MM.1S (cell line): Measurements from ENCODE around the gene CCL19.

Experiments
- DNase-seq: peaks from one replicate; pipeline ENCODE4 v3.0.0-alpha.2; 2015
- H2AFZ ChIP-seq: fragments of 300-600 bp; sonication (generic); 2 replicates; pipeline ENCODE4 v1.6.0; 2016; ENCODE audit warnings: antibody characterized with exemption, low read length
- H3F3A ChIP-seq: fragments of 300-600 bp; sonication (generic); 2 replicates; pipeline ENCODE4 v1.6.1; 2016; ENCODE audit warnings: mild to moderate bottlenecking, antibody characterized with exemption, low read length, moderate library complexity, mixed read lengths; ENCODE audit not compliant: insufficient read depth
- H3K27ac ChIP-seq: fragments of 300-600 bp; sonication (generic); 2 replicates; pipeline ENCODE4 v1.5.1; 2016; ENCODE audit warnings: mild to moderate bottlenecking, low read length
- H3K27me3 ChIP-seq: fragments of 300-600 bp; sonication (generic); replicated peaks from 2 replicates; pipeline ENCODE4 v1.6.0; 2016; ENCODE audit warnings: low read length; ENCODE audit not compliant: insufficient read depth
- H3K36me3 ChIP-seq: fragments of 300-600 bp; sonication (generic); replicated peaks from 2 replicates; pipeline ENCODE4 v1.6.1; 2016; ENCODE audit warnings: mild to moderate bottlenecking, low read length, mixed read lengths; ENCODE audit not compliant: insufficient read depth
- H3K4me1 ChIP-seq: fragments of 300-600 bp; sonication (generic); 2 replicates; pipeline ENCODE4 v1.6.1; 2016; ENCODE audit warnings: low read length, mixed read lengths
- H3K4me2 ChIP-seq: fragments of 300-600 bp; sonication (generic); 2 replicates; pipeline ENCODE4 v1.6.0; 2016; ENCODE audit warnings: low read depth, low read length
- H3K4me3 ChIP-seq: fragments of 300-600 bp; sonication (generic); 2 replicates; pipeline ENCODE4 v1.5.1; 2016; ENCODE audit warnings: low read length, mixed read lengths
- H3K79me2 ChIP-seq: fragments of 300-600 bp; sonication (generic); 2 replicates; pipeline ENCODE4 v1.6.1; 2016; ENCODE audit warnings: mixed run types, low read length, mixed read lengths
- H3K9ac ChIP-seq: fragments of 300-600 bp; sonication (generic); 2 replicates; pipeline ENCODE4 v1.6.1; 2016; ENCODE audit warnings: low read length, mixed read lengths
- H3K9me2 ChIP-seq: fragments of 300-600 bp; sonication (generic); replicated peaks from 2 replicates; pipeline ENCODE4 v1.6.1; 2016; ENCODE audit warnings: mild to moderate bottlenecking, low read length, mixed read lengths; ENCODE audit not compliant: insufficient read depth
- H3K9me3 ChIP-seq: fragments of 300-600 bp; sonication (generic); replicated peaks from 2 replicates; pipeline ENCODE4 v1.6.1; 2016; ENCODE audit warnings: mild to moderate bottlenecking, low read length, mixed read lengths; ENCODE audit not compliant: insufficient read depth
- H4K20me1 ChIP-seq: fragments of 300-600 bp; sonication (generic); 2 replicates; pipeline ENCODE4 v1.6.1; 2016; ENCODE audit warnings: mild to moderate bottlenecking, low read length, moderate library complexity, mixed read lengths; ENCODE audit not compliant: insufficient read depth
- CTCF ChIP-seq: fragments of 300-600 bp; sonication (generic); IDR thresholded peaks from 2 replicates; pipeline ENCODE4 v1.5.1; 2016; ENCODE audit warnings: antibody characterized with exemption, low read length, mixed read lengths
- EZH2 ChIP-seq: fragments of 300-600 bp; sonication (generic); optimal IDR thresholded peaks from 2 replicates; pipeline ENCODE3; 2017; ENCODE audit warnings: low read depth, mild to moderate bottlenecking, antibody characterized with exemption, low read length, mixed read lengths
- EZH2phosphoT487 ChIP-seq: fragments of 300-600 bp; sonication (generic); IDR thresholded peaks from 2 replicates; pipeline ENCODE4 v1.6.1; 2018; ENCODE audit warnings: antibody characterized with exemption, low read length

CCL19 gene

GRCh38 chr9:34652602-34653000 is 38.5 kb downstream of the CCL19 start:
- H3K27ac ChIP-seq: no peak overlapping the region
- no peak overlapping the region; the same call in 1 of the 2 replicates for H3K9ac ChIP-seq
- peak overlapping the region; percentile 64 for H3K4me2 ChIP-seq
- peak overlapping the region; percentile 42 for H3K4me3 ChIP-seq
- H2AFZ ChIP-seq: no peak overlapping the region
- H3K27me3 ChIP-seq: no peaks in the 10 kb centered on the region
- H3K4me1 ChIP-seq: peaks cover 7% of the 10 kb centered on the region
- TF ChIP-seq CTCF (no peak), EZH2phosphoT487 (no peak), EZH2 (no peak)
- no peaks in the 10 kb centered on the region for H3K9me2 ChIP-seq
- peaks cover 4% of the 10 kb centered on the region; the same call in 1 of the 2 replicates for H3F3A ChIP-seq
- no peaks in the 10 kb centered on the region for H3K9me3 ChIP-seq
- 0 out of 2 replicates have a peak, but pooled peaks cover 3% of the 10 kb centered on the region for H3K36me3 ChIP-seq
- no peak for DNase-seq
- H3K79me2 ChIP-seq: peaks cover 15% of the 10 kb centered on the region
- H4K20me1 ChIP-seq: no peaks in the 10 kb centered on the region

- H3K4me1 ChIP-seq: peaks cover 10% of the 10 kb centered on the region
- peaks cover 6% of the 10 kb centered on the region for H3F3A ChIP-seq
- peak within 1 kb of the TSS; percentile 64 for H3K4me2 ChIP-seq
- peak within 1 kb of the TSS; percentile 14; the same call in 1 of the 2 replicates for H3K9ac ChIP-seq
- H3K36me3 ChIP-seq: 0 out of 2 replicates have a peak, but pooled peaks cover 3% of the 10 kb centered on the region
- H3K9me3 ChIP-seq: no peaks in the 10 kb centered on the region
- no peak within 1 kb of the TSS; the same call in 1 of the 2 replicates for H3K27ac ChIP-seq
- 0 out of 2 replicates have a peak within 1 kb of the TSS, but pooled peaks have one; percentile 27 for H2AFZ ChIP-seq
- H3K9me2 ChIP-seq: no peaks in the 10 kb centered on the region
- no peak for TF ChIP-seq EZH2phosphoT487
- TF ChIP-seq EZH2: no peak
- no peak for TF ChIP-seq CTCF
- peak within 1 kb of the TSS; percentile 42 for H3K4me3 ChIP-seq
- H3K79me2 ChIP-seq: peaks cover 21% of the 10 kb centered on the region
- no peaks in the 10 kb centered on the region for H3K27me3 ChIP-seq
- H4K20me1 ChIP-seq: no peaks in the 10 kb centered on the region
- peak; percentile 41 for DNase-seq
These were observed 39.0 kb downstream of the CCL19 start, which contains the start of gene IL11RA for GRCh38 chr9:34651876-34652601. IL11RA (plus strand) TSS chr9:34652185; CDS start chr9:34655218, 3,033 bp downstream.

- H3K9ac ChIP-seq: 0 out of 2 replicates have a peak overlapping the region, but pooled peaks have one; percentile 14
- no peak for DNase-seq
- H4K20me1 ChIP-seq: no peaks in the 10 kb centered on the region
- 0 out of 2 replicates have a peak, but pooled peaks cover 3% of the 10 kb centered on the region for H3K36me3 ChIP-seq
- no peak overlapping the region for H3K4me3 ChIP-seq
- no peaks in the 10 kb centered on the region for H3K9me3 ChIP-seq
- peaks cover 12% of the 10 kb centered on the region for H3F3A ChIP-seq
- H3K27me3 ChIP-seq: no peaks in the 10 kb centered on the region
- H3K4me2 ChIP-seq: no peak overlapping the region
- H2AFZ ChIP-seq: no peak overlapping the region
- no peak overlapping the region; the same call in 1 of the 2 replicates for H3K27ac ChIP-seq
- peaks cover 22% of the 10 kb centered on the region for H3K79me2 ChIP-seq
- TF ChIP-seq EZH2phosphoT487 (no peak), CTCF (no peak), EZH2 (no peak)
- no peaks in the 10 kb centered on the region for H3K9me2 ChIP-seq
- peaks cover 10% of the 10 kb centered on the region for H3K4me1 ChIP-seq
These were observed 39.8 kb downstream of the CCL19 start for GRCh38 chr9:34651321-34651720.
